ENCODE data around the gene MATN1. TPM values are rescaled to one million over a fixed set of nuclear protein-coding genes. Genes with fewer than 3 reads are reported as not detected.

MATN1 gene
- total RNA-seq, 2 experiments from 2014 or later = 0.32 TPM; not detected in 1

DNA sequence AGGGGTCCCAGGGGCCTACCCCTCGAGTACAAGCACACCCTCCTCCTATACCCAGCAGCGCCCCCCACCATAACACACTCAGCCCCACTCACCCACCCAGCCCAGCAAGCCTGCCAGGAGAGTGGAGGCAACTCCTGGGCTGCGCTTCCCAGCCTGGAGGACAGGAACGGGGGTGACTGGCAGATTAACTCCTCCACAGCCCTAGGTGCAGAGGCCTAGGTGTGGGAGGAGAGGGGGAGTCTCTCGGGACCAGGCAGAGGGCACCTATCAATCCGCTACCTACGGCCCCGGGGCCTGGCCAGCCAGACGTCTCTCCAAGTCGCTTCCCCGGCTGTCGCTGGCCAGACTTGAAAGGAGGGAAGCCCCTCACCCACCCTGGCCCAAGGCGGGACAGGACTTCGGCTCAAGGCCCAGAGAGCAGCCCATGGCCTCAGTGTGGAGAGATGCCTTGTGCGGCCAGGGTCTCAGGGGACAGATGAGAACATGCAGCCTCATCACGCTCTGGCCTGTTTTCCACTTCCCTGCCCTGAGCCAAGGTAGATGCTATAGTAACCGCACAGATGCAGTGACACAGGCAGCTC is 24.9 kb downstream of the MATN1 start:
- DNase-seq (no peak), ATAC-seq (no peak)
- CTCF ChIA-PET = no interaction called here
- Mint-ChIP-seq H3K27me3 (peaks cover 2% of the 10 kb centered on the region), H3K4me1 (no peaks in the 10 kb centered on the region), H3K9me3 (ENCODE audit: low read depth) (no peaks in the 10 kb centered on the region), H3K27ac (no peak overlapping the region), H3K4me3 (no peak overlapping the region), H3K36me3 (no peaks in the 10 kb centered on the region)

DNA sequence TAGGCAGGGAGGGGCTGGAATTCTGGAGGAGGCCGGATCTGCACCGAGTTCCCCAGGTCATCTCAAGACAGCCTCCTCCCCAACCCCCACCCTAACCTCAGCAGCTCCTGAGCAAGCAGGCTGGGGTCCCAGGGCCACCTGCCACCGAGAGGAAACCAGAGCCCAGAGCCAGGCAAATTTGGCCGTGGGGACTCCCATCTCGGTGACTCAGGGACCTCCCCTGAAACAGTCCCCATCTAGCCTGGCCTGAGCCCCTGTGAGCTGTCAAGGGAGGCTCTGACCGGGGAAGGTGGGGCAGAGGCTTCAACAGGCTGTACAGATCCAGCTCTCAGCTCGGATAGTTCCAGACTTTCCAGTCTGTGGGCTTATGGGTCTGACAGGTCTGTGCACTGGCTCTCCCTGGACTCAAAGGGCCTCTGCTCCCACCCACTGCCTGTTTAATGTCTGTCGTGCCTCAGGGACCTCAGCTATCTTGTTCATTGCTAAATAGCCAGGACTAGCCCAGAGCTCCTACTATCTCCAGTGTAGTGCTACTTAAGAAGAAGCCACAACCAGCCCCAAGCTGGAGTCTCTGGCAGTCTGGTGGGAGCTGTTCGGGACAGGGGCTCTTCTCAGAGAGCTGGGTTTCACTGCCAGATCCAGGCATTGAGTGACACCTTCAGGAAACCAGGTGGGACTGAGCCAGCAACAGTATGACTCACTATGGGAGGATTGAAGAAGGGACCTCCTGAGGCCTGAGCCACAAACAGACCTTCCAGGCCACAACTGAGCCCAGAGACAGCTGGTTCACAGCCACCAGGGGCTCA is 25.6 kb downstream of the MATN1 start:
- ATAC-seq (no peak), DNase-seq (no peak)
- no peak overlapping the region for H3K4me3 Mint-ChIP-seq
- CTCF ChIA-PET = no interaction called here
- no peaks in the 10 kb centered on the region for H3K36me3 Mint-ChIP-seq
- H3K4me1 Mint-ChIP-seq = peaks cover 2% of the 10 kb centered on the region
- no peak overlapping the region for H3K27ac Mint-ChIP-seq
- peaks cover 2% of the 10 kb centered on the region for H3K27me3 Mint-ChIP-seq
- no peaks in the 10 kb centered on the region for H3K9me3 Mint-ChIP-seq (ENCODE audit: low read depth)

DNA sequence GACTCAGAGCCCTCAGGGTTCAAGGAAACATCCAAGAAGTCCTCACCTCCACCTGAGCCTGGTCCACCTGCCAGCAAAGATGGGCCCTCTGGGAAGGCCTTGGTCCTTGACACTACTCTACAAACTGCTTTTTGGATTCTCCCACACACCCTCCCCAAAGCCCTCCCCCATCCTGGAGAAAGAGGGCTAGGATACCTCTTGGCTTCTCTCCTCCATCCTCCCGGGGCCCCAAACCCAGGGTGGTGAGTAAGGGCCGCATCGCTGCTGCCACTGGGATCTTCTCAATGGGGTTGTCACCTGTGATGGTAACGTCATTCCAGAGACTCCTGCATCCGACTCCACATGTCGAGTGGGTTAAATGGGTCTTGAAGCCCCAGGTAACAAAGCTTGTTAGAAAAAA is 26.6 kb downstream of the MATN1 start:
- ATAC-seq = no peak
- CTCF ChIA-PET = no interaction called here
- Mint-ChIP-seq H3K4me3 (no peak overlapping the region), H3K27me3 (peaks cover 2% of the 10 kb centered on the region), H3K36me3 (no peaks in the 10 kb centered on the region), H3K27ac (no peak overlapping the region), H3K4me1 (peaks cover 5% of the 10 kb centered on the region), H3K9me3 (ENCODE audit: low read depth) (no peaks in the 10 kb centered on the region)
- no peak for DNase-seq

DNA sequence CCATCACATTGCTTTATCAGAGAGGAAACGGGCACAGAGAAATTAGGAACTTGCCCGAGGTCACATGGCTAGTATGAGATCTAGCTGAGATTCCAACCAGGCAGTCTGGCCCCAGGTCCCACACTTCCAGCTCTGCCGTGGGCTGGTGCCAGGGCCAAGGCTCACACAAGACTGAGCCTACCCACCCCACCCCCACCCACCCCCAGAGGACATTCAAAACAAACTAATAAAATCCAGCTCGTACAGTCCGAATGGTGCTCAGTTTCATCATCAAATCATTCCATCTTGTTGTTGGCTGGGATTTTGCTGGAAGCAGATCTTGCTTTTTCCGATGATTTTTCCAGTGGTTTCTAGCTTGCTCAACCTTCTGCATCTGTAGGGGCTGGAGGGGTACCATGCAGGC is 27.9 kb downstream of the MATN1 start:
- H3K36me3 Mint-ChIP-seq = no peaks in the 10 kb centered on the region
- no peaks in the 10 kb centered on the region for H3K9me3 Mint-ChIP-seq (ENCODE audit: low read depth)
- no peak for DNase-seq
- peaks cover 5% of the 10 kb centered on the region for H3K4me1 Mint-ChIP-seq
- ATAC-seq = no peak
- H3K27ac Mint-ChIP-seq = no peak overlapping the region
- no peak overlapping the region for H3K4me3 Mint-ChIP-seq
- H3K27me3 Mint-ChIP-seq = peaks cover 2% of the 10 kb centered on the region
- CTCF ChIA-PET = no interaction called here

DNA sequence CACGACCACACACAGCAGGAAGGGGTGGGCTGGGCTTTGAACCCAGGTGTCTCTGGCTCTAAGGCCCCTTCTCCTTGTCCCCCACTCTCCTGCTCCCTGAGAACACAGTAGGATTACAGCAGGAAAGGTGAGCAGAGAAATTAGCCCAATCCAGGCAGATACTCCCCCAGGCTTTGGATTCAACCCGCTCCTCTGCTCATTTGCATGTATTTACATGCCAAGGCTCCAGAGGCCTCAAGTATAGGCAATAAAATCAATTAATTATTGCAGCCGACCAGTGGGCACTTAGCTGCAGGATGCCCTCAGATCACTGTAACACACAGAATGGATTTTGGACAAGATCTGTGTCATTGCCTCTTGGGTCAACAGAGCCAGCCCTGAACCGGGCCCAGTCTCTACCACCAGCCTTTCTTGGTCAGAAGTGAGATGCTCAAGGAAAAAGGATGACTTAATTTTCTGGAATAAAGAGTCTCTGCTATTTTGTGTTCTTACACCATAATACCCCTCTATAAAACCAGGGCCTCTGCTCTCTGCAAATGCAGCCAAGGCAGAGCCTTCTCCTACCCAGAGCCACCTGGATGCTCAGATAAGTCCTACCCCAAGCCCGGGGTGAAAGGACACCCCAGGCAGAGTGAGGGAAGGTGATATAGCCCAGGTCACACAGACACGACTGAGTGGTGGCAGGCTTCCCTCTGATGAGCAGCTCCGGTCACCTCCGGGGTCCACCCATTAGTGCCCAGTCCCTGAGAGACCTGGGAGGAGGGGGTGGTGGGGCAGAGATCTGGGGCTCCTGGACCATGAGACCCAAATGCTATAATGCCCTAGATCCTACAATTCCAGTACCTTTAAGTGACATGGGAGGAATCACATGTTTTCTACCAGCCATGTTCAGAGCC is 28.9 kb downstream of the MATN1 start:
- no peak for ATAC-seq
- no peak for DNase-seq
- Mint-ChIP-seq H3K27ac (no peak overlapping the region), H3K4me3 (no peak overlapping the region), H3K36me3 (no peaks in the 10 kb centered on the region), H3K9me3 (ENCODE audit: low read depth) (no peaks in the 10 kb centered on the region), H3K4me1 (peaks cover 5% of the 10 kb centered on the region), H3K27me3 (peaks cover 2% of the 10 kb centered on the region)
- CTCF ChIA-PET = no interaction called here

DNA sequence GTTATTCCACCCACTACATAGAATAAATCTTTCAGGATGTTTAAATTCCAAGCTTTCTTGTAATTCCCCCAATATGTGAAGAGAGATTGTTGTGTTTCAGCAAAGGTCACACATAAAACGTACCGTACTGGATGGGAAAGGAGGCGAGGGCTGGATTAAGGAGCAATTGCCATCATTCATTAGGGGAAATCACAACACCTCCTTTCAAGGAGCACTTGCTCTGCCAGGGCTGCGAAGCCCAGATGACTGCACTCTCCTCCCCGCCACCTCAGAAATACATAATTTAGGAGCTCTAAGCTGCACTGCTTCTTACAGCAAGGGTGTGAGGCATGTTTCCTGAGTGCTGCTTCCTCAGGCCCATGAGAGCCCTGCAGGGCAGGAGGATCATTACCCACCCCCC is 29.6 kb downstream of the MATN1 start:
- Mint-ChIP-seq H3K4me3 (no peak overlapping the region), H3K36me3 (no peaks in the 10 kb centered on the region), H3K9me3 (ENCODE audit: low read depth) (no peaks in the 10 kb centered on the region), H3K4me1 (peaks cover 5% of the 10 kb centered on the region), H3K27ac (no peak overlapping the region), H3K27me3 (peaks cover 2% of the 10 kb centered on the region)
- ATAC-seq (no peak), DNase-seq (no peak)
- CTCF ChIA-PET = no interaction called here

DNA sequence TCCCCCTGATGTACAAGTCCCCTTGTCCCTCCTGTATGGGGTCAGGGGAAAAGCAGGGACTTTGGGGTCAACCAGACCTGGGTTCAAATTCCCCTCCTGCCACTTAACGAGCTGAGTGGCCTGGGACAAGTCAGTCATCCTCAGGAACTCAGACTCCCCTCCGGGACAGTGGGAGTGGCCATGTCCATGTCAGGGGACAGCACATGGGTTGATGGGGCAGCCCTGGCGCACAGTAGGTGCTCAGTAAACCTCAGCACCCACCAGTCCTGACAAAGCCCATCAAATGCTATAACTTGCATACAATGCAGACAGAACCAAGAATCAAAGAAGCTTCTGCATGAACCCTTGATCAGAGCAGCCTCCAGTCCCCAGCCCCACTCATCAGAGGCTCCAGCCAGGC is 30.0 kb downstream of the MATN1 start:
- no peak overlapping the region for H3K27ac Mint-ChIP-seq
- H3K4me3 Mint-ChIP-seq = no peak overlapping the region
- peaks cover 5% of the 10 kb centered on the region for H3K4me1 Mint-ChIP-seq
- ATAC-seq (no peak), DNase-seq (no peak)
- peaks cover 2% of the 10 kb centered on the region for H3K27me3 Mint-ChIP-seq
- no peaks in the 10 kb centered on the region for H3K9me3 Mint-ChIP-seq (ENCODE audit: low read depth)
- CTCF ChIA-PET = no interaction called here
- H3K36me3 Mint-ChIP-seq = no peaks in the 10 kb centered on the region

DNA sequence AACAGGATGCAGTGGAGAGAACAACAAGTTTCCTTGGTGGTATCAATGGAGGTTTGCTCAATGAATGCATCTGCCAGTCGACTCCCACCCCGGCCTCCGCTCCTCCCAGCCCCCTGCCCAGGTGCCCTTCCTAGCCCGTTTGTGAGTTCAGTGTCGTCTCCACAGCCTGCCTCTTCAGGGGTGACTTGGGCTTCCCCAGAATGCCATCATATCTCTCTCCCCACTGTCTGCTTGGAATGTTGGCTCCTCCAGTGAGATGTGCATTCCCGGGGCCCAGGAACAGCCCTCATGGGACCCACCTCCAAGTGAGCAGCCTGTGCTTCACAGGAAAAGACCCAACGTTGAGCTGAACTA is 30.5 kb downstream of the MATN1 start:
- Mint-ChIP-seq H3K4me3 (no peak overlapping the region), H3K9me3 (ENCODE audit: low read depth) (no peaks in the 10 kb centered on the region), H3K36me3 (no peaks in the 10 kb centered on the region), H3K27ac (no peak overlapping the region), H3K27me3 (peaks cover 2% of the 10 kb centered on the region), H3K4me1 (peaks cover 5% of the 10 kb centered on the region)
- no peak for DNase-seq
- CTCF ChIA-PET = no interaction called here
- no peak for ATAC-seq

DNA sequence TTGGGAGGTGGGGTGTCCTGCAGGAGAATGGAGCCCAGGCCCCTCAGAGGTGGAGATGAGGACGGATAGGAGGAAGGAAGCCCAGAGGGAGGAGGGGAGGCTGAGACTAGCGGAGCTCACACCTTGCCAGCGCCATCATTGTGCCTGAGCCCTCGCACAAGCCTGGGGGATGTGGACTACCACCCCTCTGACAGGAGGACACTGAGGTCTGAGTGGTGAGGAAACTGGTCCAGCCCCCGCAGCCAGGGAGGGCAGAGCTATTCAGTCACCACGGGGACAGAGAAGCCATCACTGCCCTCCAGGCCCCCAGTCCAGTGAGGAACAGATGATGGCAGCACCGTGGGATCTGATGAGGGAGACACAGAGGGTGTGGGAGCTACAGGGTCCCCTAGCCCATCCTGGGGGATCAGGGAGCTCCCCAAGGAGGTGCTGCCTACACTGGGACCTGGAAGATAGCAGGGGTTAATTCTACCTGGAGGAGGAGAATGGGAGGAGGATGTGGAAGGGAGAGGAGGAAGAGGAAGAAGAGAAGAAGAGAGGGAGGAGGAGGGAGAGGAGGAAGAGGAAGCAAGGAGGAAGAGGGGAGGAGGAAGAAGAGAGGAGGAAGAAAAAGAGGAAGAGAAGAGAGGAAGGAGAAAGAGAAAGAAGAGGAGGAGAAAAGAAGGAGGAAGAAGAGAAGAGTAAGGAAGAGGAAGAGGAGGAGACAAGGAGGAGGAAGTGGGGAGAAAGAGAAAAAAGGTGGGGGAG is 31.0 kb downstream of the MATN1 start:
- Mint-ChIP-seq H3K4me1 (peaks cover 5% of the 10 kb centered on the region), H3K27ac (no peak overlapping the region), H3K9me3 (ENCODE audit: low read depth) (no peaks in the 10 kb centered on the region), H3K27me3 (peaks cover 5% of the 10 kb centered on the region), H3K36me3 (no peaks in the 10 kb centered on the region), H3K4me3 (no peak overlapping the region)
- CTCF ChIA-PET = no interaction called here
- ATAC-seq (no peak), DNase-seq (no peak)

DNA sequence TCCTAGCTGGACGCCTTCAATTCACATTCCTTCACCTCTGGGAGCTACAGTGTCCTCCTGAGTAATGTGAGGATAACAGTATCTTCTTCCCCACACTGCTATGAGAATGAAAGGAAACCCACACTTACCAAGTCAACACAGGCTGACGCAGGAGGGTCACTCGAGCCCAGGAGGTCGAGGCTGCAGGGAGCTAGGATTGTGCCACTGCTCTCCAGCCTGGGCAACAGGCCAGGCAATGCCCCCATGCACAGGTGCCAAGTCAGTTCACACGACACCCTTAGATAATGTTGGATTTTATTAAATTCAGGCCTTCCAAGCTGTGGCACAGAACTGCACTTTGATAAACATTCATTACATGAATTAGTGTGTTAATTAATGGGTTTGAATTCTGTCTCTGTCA is 31.9 kb downstream of the MATN1 start:
- Mint-ChIP-seq H3K4me3 (no peak overlapping the region), H3K4me1 (peaks cover 5% of the 10 kb centered on the region), H3K36me3 (no peaks in the 10 kb centered on the region), H3K9me3 (ENCODE audit: low read depth) (no peaks in the 10 kb centered on the region), H3K27me3 (peaks cover 14% of the 10 kb centered on the region), H3K27ac (no peak overlapping the region)
- CTCF ChIA-PET = no interaction called here
- ATAC-seq (no peak), DNase-seq (no peak)

DNA sequence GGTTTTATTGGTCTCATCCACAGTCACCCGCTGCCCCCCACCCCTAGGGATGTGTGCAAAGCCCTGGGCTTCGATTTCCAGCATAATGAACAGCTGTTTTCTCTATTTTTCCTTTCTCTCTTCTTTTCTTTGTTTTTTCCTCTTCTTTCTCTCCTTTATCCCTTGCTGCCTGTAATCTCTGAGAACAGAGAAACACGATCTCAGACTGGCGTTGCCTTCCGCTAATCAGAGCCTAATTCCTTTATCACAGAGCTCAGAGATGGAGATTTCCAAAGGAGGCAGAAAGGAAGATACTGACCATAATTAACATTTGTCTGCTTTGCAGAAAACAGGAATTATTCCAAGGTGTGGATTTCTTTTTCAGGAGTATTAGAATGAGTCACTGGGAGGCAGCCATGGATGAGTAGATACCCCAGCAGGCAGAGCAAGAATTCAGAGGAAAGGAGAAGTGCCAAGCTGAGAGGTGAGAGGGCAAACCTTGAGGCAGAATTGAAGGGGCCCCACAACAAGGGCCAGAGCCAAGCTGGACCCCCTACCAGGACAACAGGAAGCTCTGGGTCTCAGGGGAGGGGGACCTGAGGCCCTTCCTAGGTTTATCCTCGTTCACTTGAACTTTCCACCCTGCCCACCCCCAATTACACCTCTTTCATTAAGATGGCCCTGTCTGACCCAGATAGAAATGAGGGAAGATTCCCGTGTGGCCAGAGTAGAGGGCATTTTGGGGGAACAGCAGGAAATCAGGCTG is 33.3 kb downstream of the MATN1 start:
- no peaks in the 10 kb centered on the region for H3K9me3 Mint-ChIP-seq (ENCODE audit: low read depth)
- ATAC-seq (no peak), DNase-seq (no peak)
- H3K27ac Mint-ChIP-seq = no peak overlapping the region
- H3K4me3 Mint-ChIP-seq = no peak overlapping the region
- no peaks in the 10 kb centered on the region for H3K36me3 Mint-ChIP-seq
- H3K4me1 Mint-ChIP-seq = peaks cover 5% of the 10 kb centered on the region
- peaks cover 23% of the 10 kb centered on the region for H3K27me3 Mint-ChIP-seq
- CTCF ChIA-PET = no interaction called here

DNA sequence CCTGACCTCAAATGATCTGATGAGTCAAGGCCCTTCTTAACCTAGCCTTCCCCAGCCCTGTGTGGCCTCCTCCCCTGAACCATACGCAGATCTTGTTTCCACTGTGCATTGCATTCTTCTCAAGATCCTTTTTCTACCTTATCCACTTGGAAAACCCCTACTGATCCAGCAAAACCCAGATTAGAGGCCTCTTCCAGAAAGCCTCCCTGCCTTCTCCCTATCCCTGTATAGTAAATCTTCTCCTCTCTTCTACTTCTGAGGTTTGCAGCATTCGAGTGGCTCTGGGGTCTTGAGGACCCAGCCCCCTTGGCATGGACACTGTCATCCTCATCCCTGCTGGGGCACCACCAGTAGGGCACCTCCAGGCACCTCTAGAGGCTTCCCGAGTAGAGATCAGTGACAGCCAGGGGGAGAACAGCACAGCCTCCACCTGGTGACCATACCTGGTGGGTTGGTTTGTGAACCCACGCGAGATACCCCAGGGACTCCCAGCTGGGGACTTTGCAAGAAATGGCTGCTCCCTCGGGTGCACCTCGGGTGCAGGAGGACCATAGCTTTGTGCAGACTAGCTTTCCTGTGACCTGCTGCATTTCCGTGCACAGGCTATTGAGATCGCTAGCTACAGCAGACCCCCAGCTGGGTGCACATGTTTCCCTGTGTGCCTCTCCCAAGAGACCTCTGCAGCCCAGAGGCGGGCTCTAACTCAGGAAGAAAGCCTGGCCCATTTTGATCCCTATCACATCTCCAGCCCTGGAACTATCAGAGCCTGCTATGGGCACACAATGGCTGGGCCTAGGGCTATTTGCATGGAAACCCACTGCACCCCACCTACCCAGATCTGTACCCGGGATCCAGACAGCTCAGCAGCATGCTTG is 34.2 kb downstream of the MATN1 start:
- Mint-ChIP-seq H3K27ac (no peak overlapping the region), H3K9me3 (ENCODE audit: low read depth) (no peaks in the 10 kb centered on the region), H3K4me3 (no peak overlapping the region), H3K4me1 (peaks cover 5% of the 10 kb centered on the region), H3K27me3 (peaks cover 32% of the 10 kb centered on the region), H3K36me3 (no peaks in the 10 kb centered on the region)
- DNase-seq = no peak
- CTCF ChIA-PET = no interaction called here
- no peak for ATAC-seq
